GM23338 (cell line): ENCODE data around the gene FAM98C. TPM values are rescaled to one million over a fixed set of nuclear protein-coding genes. Genes with fewer than 3 reads are reported as not detected.

Source experiments
- ATAC-seq: fragments of 200-7000 bp; cut with Tn5 transposase; 3 replicates; pipeline ENCODE4 v1.9.1; 2020
- DNase-seq: peaks from one replicate; pipeline ENCODE4 v3.0.0-alpha.2; 2015; ENCODE audit warnings: low spot score
- H2AFZ ChIP-seq: fragments of 200-600 bp; sonication (generic); 2 replicates; pipeline ENCODE4 v1.8.0; 2016; ENCODE audit warnings: antibody characterized with exemption, mild to moderate bottlenecking, moderate library complexity
- H3F3A ChIP-seq: fragments of 200-600 bp; sonication (generic); replicated peaks from 2 replicates; pipeline ENCODE4 v1.8.0; 2017; ENCODE audit warnings: antibody characterized with exemption, mixed run types, low read depth
- H3K27ac ChIP-seq: fragments of 200-600 bp; sonication (generic); 2 replicates; pipeline ENCODE4 v1.6.1; 2016; ENCODE audit warnings: low read depth
- H3K27me3 ChIP-seq: fragments of 200-600 bp; sonication (generic); 2 replicates; pipeline ENCODE4 v1.8.0; 2016; ENCODE audit warnings: mild to moderate bottlenecking, mixed run types, moderate library complexity; ENCODE audit not compliant: insufficient read depth
- H3K36me3 ChIP-seq: fragments of 200-600 bp; sonication (generic); 2 replicates; pipeline ENCODE4 v1.8.0; 2016; ENCODE audit warnings: mild to moderate bottlenecking; ENCODE audit not compliant: insufficient read depth
- H3K4me1 ChIP-seq: fragments of 200-600 bp; sonication (generic); 2 replicates; pipeline ENCODE4 v1.8.0; 2016; ENCODE audit warnings: mild to moderate bottlenecking, moderate library complexity; ENCODE audit not compliant: insufficient read depth
- H3K4me2 ChIP-seq: fragments of 200-600 bp; sonication (generic); 2 replicates; pipeline ENCODE4 v1.7.1; 2017; ENCODE audit warnings: mixed run types
- H3K4me3 ChIP-seq: fragments of 200-600 bp; sonication (generic); 2 replicates; pipeline ENCODE4 v1.6.1; 2016; ENCODE audit warnings: mixed run types
- H3K79me2 ChIP-seq: fragments of 200-600 bp; sonication (generic); replicated peaks from 2 replicates; pipeline ENCODE4 v1.8.0; 2017; ENCODE audit warnings: mild to moderate bottlenecking; ENCODE audit not compliant: insufficient read depth
- H3K9me2 ChIP-seq: fragments of 200-600 bp; sonication (generic); 2 replicates; pipeline ENCODE4 v1.8.0; 2017; ENCODE audit not compliant: insufficient read depth
- H4K20me1 ChIP-seq: fragments of 200-600 bp; sonication (generic); replicated peaks from 2 replicates; pipeline ENCODE4 v1.8.0; 2017; ENCODE audit warnings: mild to moderate bottlenecking; ENCODE audit not compliant: insufficient read depth
- H3K27ac Mint-ChIP-seq: 2 replicates; pipeline ENCODE4 v1.8.0; 2020; ENCODE audit warnings: inconsistent platforms, mild to moderate bottlenecking, moderate library complexity, mixed read lengths
- H3K27me3 Mint-ChIP-seq: 3 replicates; pipeline ENCODE4 v1.8.0; 2022; ENCODE audit warnings: low read depth, mild to moderate bottlenecking, moderate library complexity, mixed read lengths, inconsistent platforms; ENCODE audit not compliant: insufficient read depth, poor library complexity
- H3K36me3 Mint-ChIP-seq: 3 replicates; pipeline ENCODE4 v1.8.0; 2021; ENCODE audit warnings: low read depth, mild to moderate bottlenecking, inconsistent platforms, moderate library complexity, mixed read lengths
- H3K4me1 Mint-ChIP-seq: 3 replicates; pipeline ENCODE4 v1.8.0; 2020; ENCODE audit warnings: mild to moderate bottlenecking, inconsistent platforms, mixed read lengths
- H3K4me3 Mint-ChIP-seq: 3 replicates; pipeline ENCODE4 v1.8.0; 2021; ENCODE audit warnings: moderate library complexity, mild to moderate bottlenecking, inconsistent platforms, mixed read lengths
- H3K9me3 Mint-ChIP-seq: 3 replicates; pipeline ENCODE4 v1.8.0; 2020; ENCODE audit warnings: moderate library complexity, mild to moderate bottlenecking, inconsistent platforms, mixed read lengths
- CREB1 ChIP-seq: fragments of 250-450 bp; sonication (Bioruptor Pico); IDR thresholded peaks from 2 replicates; pipeline ENCODE4 v1.5.0; 2020; ENCODE audit warnings: low read depth, mild to moderate bottlenecking, moderate library complexity
- EZH2 ChIP-seq: fragments of 200-600 bp; sonication (generic); IDR thresholded peaks from one replicate; pipeline ENCODE4 v1.8.0; 2017; ENCODE audit warnings: antibody characterized with exemption, mild to moderate bottlenecking, low read depth; ENCODE audit not compliant: unreplicated experiment
- EZH2phosphoT487 ChIP-seq: fragments of 200-600 bp; sonication (generic); IDR thresholded peaks from one replicate; pipeline ENCODE4 v1.8.1; 2018; ENCODE audit warnings: antibody characterized with exemption; ENCODE audit not compliant: unreplicated experiment
- JUNB ChIP-seq: IDR thresholded peaks from one replicate; pipeline ENCODE4 v1.6.1; 2016; ENCODE audit warnings: antibody characterized with exemption; ENCODE audit not compliant: unreplicated experiment
- NANOG ChIP-seq: IDR thresholded peaks from 2 replicates; pipeline ENCODE4 v1.6.1; 2016; ENCODE audit warnings: antibody characterized with exemption, borderline replicate concordance
- POLR2AphosphoS5 ChIP-seq: IDR thresholded peaks from 2 replicates; pipeline ENCODE4 v1.6.1; 2016; ENCODE audit warnings: antibody characterized with exemption, low read depth
- STAT1 ChIP-seq: IDR thresholded peaks from one replicate; pipeline ENCODE4 v1.6.1; 2016; ENCODE audit warnings: antibody characterized with exemption; ENCODE audit not compliant: unreplicated experiment
- ZNF114 ChIP-seq: fragments of 250-450 bp; sonication (Bioruptor Pico); IDR thresholded peaks from 2 replicates; pipeline ENCODE4 v1.5.0; 2020; ENCODE audit warnings: mild to moderate bottlenecking, moderate library complexity
- ZNF331 ChIP-seq: fragments of 250-450 bp; sonication (Bioruptor Pico); IDR thresholded peaks from 2 replicates; pipeline ENCODE4 v1.5.0; 2020; ENCODE audit warnings: low read depth, mild to moderate bottlenecking, moderate library complexity
- polyA plus RNA-seq: library from polyadenylated mRNA; unstranded; fragments of >200 nt; fragmentation: Nextera tagmentation; extraction: Ambion mirVana; gene quantifications from 2 replicates; pipeline ENCODE4 v1.2.1, GENCODE V29; 2016
- total RNA-seq: library from RNA; depleted of rRNA; stranded (reverse); fragments of >200 nt; shearing (Covaris generic); gene quantifications from 2 replicates; pipeline ENCODE4 v1.2.3, GENCODE V29; 2014
- TF ChIP-seq, protein P1 (sequence below), 2 experiments: fragments of 200-600 bp in 1 of 2; sonication (generic) in 1 of 2; conservative IDR thresholded peaks; 2 replicates each; pipeline versions ENCODE4 v1.5.1 to v1.6.1; 2016 to 2017; ENCODE audit warnings: antibody characterized with exemption in 2 of 2, low read depth in 2 of 2, mild to moderate bottlenecking in 2 of 2, moderate library complexity in 1 of 2
- TF ChIP-seq, protein P2 (sequence below): IDR thresholded peaks from 2 replicates; pipeline ENCODE4 v1.6.1; 2016; ENCODE audit warnings: antibody characterized with exemption
- TF ChIP-seq, protein P3 (sequence below): IDR thresholded peaks from one replicate; pipeline ENCODE4 v1.6.1; 2018; ENCODE audit warnings: antibody characterized with exemption; ENCODE audit not compliant: unreplicated experiment
- TF ChIP-seq, protein P4 (sequence below): fragments of 250-450 bp; sonication (Bioruptor Pico); IDR thresholded peaks from 2 replicates; pipeline ENCODE4 v1.5.0; 2020; ENCODE audit warnings: mild to moderate bottlenecking, moderate library complexity

The FAM98C gene
- total and polyA plus RNA-seq, 2 experiments from 2014 or later = 4.3 to 7.6 TPM

DNA sequence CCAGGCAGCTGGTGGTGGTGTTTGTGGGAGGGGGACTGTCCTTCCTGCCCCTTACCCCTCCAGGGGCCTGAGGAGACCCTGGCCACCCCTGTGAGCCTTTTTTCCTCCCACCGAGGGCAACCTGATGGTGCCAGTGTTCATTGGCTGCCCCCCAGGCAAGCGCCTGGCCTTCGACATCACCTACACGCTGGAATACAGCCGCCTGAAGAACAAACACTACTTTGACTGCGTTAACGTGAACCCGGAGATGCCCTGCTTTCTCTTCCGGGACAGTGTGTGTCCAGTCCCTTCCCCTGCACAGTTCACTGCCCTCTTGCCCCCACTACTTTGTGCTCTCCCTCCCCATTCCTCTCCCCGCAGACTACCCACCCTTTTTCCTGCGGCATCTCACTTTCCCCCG is 35.9 kb upstream of the FAM98C start:
- Mint-ChIP-seq H3K9me3 (peaks cover 7% of the 10 kb centered on the region; the same call in 2 of the 3 replicates), H3K27ac (no peak overlapping the region), H3K36me3 (no peaks in the 10 kb centered on the region), H3K4me1 (no peaks in the 10 kb centered on the region; the same call in 2 of the 3 replicates), H3K27me3 (peaks cover 5% of the 10 kb centered on the region), H3K4me3 (no peak overlapping the region)
- H3K4me1 ChIP-seq = peaks cover 5% of the 10 kb centered on the region; the same call in 1 of the 2 replicates
- H3K4me2 ChIP-seq = no peak overlapping the region
- H2AFZ ChIP-seq = no peak overlapping the region
- no peak for ATAC-seq
- no peaks in the 10 kb centered on the region for H3K79me2 ChIP-seq
- no peaks in the 10 kb centered on the region for H3F3A ChIP-seq
- H3K27me3 ChIP-seq = no peaks in the 10 kb centered on the region
- H4K20me1 ChIP-seq = no peaks in the 10 kb centered on the region
- no peak for DNase-seq
- no peaks in the 10 kb centered on the region for H3K9me2 ChIP-seq
- H3K27ac ChIP-seq = no peak overlapping the region
- no peak overlapping the region for H3K4me3 ChIP-seq
- no peaks in the 10 kb centered on the region for H3K36me3 ChIP-seq
- TF ChIP-seq CREB1 (CRISPR knock-in tag) = no peak
- TF ChIP-seq, protein P1, sequence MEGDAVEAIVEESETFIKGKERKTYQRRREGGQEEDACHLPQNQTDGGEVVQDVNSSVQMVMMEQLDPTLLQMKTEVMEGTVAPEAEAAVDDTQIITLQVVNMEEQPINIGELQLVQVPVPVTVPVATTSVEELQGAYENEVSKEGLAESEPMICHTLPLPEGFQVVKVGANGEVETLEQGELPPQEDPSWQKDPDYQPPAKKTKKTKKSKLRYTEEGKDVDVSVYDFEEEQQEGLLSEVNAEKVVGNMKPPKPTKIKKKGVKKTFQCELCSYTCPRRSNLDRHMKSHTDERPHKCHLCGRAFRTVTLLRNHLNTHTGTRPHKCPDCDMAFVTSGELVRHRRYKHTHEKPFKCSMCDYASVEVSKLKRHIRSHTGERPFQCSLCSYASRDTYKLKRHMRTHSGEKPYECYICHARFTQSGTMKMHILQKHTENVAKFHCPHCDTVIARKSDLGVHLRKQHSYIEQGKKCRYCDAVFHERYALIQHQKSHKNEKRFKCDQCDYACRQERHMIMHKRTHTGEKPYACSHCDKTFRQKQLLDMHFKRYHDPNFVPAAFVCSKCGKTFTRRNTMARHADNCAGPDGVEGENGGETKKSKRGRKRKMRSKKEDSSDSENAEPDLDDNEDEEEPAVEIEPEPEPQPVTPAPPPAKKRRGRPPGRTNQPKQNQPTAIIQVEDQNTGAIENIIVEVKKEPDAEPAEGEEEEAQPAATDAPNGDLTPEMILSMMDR (conservative IDR thresholded peaks at IDR 0.05; ENCODE audit: low read depth in 2 of 2) = no peak
- TF ChIP-seq, protein P2, sequence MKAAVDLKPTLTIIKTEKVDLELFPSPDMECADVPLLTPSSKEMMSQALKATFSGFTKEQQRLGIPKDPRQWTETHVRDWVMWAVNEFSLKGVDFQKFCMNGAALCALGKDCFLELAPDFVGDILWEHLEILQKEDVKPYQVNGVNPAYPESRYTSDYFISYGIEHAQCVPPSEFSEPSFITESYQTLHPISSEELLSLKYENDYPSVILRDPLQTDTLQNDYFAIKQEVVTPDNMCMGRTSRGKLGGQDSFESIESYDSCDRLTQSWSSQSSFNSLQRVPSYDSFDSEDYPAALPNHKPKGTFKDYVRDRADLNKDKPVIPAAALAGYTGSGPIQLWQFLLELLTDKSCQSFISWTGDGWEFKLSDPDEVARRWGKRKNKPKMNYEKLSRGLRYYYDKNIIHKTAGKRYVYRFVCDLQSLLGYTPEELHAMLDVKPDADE = no peak
- no peak for TF ChIP-seq EZH2phosphoT487
- no peak for TF ChIP-seq STAT1
- TF ChIP-seq, protein P3, sequence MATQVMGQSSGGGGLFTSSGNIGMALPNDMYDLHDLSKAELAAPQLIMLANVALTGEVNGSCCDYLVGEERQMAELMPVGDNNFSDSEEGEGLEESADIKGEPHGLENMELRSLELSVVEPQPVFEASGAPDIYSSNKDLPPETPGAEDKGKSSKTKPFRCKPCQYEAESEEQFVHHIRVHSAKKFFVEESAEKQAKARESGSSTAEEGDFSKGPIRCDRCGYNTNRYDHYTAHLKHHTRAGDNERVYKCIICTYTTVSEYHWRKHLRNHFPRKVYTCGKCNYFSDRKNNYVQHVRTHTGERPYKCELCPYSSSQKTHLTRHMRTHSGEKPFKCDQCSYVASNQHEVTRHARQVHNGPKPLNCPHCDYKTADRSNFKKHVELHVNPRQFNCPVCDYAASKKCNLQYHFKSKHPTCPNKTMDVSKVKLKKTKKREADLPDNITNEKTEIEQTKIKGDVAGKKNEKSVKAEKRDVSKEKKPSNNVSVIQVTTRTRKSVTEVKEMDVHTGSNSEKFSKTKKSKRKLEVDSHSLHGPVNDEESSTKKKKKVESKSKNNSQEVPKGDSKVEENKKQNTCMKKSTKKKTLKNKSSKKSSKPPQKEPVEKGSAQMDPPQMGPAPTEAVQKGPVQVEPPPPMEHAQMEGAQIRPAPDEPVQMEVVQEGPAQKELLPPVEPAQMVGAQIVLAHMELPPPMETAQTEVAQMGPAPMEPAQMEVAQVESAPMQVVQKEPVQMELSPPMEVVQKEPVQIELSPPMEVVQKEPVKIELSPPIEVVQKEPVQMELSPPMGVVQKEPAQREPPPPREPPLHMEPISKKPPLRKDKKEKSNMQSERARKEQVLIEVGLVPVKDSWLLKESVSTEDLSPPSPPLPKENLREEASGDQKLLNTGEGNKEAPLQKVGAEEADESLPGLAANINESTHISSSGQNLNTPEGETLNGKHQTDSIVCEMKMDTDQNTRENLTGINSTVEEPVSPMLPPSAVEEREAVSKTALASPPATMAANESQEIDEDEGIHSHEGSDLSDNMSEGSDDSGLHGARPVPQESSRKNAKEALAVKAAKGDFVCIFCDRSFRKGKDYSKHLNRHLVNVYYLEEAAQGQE = no peak
- no peak for TF ChIP-seq EZH2
- no peak for TF ChIP-seq ZNF331 (CRISPR knock-in tag)
- no peak for TF ChIP-seq POLR2AphosphoS5
- no peak for TF ChIP-seq NANOG
- TF ChIP-seq ZNF114 = no peak
- TF ChIP-seq, protein P4, sequence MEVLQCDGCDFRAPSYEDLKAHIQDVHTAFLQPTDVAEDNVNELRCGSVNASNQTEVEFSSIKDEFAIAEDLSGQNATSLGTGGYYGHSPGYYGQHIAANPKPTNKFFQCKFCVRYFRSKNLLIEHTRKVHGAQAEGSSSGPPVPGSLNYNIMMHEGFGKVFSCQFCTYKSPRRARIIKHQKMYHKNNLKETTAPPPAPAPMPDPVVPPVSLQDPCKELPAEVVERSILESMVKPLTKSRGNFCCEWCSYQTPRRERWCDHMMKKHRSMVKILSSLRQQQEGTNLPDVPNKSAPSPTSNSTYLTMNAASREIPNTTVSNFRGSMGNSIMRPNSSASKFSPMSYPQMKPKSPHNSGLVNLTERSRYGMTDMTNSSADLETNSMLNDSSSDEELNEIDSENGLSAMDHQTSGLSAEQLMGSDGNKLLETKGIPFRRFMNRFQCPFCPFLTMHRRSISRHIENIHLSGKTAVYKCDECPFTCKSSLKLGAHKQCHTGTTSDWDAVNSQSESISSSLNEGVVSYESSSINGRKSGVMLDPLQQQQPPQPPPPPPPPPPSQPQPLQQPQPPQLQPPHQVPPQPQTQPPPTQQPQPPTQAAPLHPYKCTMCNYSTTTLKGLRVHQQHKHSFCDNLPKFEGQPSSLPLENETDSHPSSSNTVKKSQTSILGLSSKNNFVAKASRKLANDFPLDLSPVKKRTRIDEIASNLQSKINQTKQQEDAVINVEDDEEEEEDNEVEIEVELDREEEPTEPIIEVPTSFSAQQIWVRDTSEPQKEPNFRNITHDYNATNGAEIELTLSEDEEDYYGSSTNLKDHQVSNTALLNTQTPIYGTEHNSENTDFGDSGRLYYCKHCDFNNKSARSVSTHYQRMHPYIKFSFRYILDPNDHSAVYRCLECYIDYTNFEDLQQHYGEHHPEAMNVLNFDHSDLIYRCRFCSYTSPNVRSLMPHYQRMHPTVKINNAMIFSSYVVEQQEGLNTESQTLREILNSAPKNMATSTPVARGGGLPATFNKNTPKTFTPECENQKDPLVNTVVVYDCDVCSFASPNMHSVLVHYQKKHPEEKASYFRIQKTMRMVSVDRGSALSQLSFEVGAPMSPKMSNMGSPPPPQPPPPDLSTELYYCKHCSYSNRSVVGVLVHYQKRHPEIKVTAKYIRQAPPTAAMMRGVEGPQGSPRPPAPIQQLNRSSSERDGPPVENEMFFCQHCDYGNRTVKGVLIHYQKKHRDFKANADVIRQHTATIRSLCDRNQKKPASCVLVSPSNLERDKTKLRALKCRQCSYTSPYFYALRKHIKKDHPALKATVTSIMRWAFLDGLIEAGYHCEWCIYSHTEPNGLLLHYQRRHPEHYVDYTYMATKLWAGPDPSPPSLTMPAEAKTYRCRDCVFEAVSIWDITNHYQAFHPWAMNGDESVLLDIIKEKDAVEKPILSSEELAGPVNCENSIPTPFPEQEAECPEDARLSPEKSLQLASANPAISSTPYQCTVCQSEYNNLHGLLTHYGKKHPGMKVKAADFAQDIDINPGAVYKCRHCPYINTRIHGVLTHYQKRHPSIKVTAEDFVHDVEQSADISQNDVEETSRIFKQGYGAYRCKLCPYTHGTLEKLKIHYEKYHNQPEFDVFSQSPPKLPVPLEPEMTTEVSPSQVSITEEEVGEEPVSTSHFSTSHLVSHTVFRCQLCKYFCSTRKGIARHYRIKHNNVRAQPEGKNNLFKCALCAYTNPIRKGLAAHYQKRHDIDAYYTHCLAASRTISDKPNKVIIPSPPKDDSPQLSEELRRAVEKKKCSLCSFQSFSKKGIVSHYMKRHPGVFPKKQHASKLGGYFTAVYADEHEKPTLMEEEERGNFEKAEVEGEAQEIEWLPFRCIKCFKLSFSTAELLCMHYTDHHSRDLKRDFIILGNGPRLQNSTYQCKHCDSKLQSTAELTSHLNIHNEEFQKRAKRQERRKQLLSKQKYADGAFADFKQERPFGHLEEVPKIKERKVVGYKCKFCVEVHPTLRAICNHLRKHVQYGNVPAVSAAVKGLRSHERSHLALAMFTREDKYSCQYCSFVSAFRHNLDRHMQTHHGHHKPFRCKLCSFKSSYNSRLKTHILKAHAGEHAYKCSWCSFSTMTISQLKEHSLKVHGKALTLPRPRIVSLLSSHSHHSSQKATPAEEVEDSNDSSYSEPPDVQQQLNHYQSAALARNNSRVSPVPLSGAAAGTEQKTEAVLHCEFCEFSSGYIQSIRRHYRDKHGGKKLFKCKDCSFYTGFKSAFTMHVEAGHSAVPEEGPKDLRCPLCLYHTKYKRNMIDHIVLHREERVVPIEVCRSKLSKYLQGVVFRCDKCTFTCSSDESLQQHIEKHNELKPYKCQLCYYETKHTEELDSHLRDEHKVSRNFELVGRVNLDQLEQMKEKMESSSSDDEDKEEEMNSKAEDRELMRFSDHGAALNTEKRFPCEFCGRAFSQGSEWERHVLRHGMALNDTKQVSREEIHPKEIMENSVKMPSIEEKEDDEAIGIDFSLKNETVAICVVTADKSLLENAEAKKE (CRISPR knock-in tag) = no peak
- no peak for TF ChIP-seq JUNB
